Measurements from ENCODE around the gene LPAR1. TPM values are rescaled to one million over a fixed set of nuclear protein-coding genes. Genes with fewer than 3 reads are reported as not detected.

Gene LPAR1
- total RNA-seq, 1 experiment from 2014 or later, result 4.9 TPM

DNA sequence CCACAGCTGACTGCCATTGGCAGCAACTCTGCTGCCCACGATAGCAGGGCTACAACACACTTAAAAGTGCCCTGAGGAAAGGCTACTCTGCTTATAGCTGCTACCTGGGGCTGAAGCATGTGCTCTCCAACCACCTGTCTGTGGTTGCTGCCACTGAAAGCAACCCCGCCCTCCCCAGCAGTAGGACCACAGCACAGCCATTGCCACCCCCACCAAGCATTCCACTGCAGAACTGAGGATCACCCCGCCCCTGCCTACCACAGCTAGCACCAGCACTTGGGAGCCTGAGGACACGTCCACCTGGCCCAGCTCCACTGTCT is 85.8 kb downstream of the LPAR1 start (continued):
- TF ChIP-seq, protein P1, sequence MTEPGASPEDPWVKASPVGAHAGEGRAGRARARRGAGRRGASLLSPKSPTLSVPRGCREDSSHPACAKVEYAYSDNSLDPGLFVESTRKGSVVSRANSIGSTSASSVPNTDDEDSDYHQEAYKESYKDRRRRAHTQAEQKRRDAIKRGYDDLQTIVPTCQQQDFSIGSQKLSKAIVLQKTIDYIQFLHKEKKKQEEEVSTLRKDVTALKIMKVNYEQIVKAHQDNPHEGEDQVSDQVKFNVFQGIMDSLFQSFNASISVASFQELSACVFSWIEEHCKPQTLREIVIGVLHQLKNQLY (CRISPR knock-in tag; IDR thresholded peaks at IDR 0.05), result no peak
- TF ChIP-seq ZNF423 (CRISPR knock-in tag; IDR thresholded peaks at IDR 0.05) (no peak), ELF4 (CRISPR knock-in tag; IDR thresholded peaks at IDR 0.05; ENCODE audit: low read depth) (no peak), ZBTB21 (CRISPR knock-in tag; IDR thresholded peaks at IDR 0.05; ENCODE audit: borderline replicate concordance) (no peak)
- TF ChIP-seq, protein P2, sequence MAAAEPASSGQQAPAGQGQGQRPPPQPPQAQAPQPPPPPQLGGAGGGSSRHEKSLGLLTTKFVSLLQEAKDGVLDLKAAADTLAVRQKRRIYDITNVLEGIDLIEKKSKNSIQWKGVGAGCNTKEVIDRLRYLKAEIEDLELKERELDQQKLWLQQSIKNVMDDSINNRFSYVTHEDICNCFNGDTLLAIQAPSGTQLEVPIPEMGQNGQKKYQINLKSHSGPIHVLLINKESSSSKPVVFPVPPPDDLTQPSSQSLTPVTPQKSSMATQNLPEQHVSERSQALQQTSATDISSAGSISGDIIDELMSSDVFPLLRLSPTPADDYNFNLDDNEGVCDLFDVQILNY (CRISPR knock-in tag; IDR thresholded peaks at IDR 0.05), result no peak

DNA sequence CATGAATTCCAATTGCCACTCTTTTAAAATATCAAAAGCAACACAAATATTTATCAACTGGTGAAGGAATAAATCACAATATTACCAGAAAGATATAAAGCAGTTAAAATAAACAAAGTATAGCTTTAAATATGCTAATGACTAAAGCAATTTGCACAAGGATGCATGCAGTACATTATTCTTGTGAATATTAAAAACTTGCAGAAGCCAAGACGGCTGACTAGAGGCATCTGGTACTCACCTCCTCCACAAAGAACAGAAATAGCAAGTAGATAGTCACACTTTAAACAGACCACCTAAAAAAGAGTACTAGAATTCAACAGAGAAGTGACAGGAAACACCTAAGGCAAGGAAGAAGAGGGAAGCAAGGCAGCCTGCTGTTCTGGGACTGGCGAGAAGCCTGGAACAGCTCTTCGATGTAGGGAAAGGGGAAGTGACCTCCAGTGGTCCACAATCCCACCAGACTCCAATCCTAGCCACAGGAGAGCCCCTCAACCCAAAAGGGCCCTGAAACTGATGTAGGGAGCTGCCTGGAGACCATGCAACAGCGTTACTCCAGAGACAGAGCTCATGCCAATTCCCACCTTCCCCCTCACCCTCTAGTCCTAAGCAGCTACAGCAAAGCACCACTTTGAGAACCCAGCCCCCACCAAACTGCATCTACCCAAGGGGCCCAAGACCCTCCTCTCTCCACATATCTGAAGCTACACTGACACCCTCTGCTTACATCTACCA is 86.3 kb downstream of the LPAR1 start:
- ChIA-PET CTCF (no interaction called here), POLR2A (no interaction called here)
- Mint-ChIP-seq H3K4me3 (no peak overlapping the region), H3K9me3 (0 out of 2 replicates have a peak, but pooled peaks cover 3% of the 10 kb centered on the region), H3K27ac (no peak overlapping the region), H3K27me3 (ENCODE audit: low read depth) (no peaks in the 10 kb centered on the region), H3K36me3 (no peaks in the 10 kb centered on the region; the same call in 1 of the 2 replicates), H3K4me1 (peaks cover 33% of the 10 kb centered on the region)
- DNase-seq (ENCODE audit: low spot score), result no peak
- TF ChIP-seq NR2C2 (CRISPR knock-in tag; IDR thresholded peaks at IDR 0.05), result no peak
- TF ChIP-seq ATF1 (CRISPR knock-in tag; IDR thresholded peaks at IDR 0.05), result no peak
- TF ChIP-seq, protein P3, sequence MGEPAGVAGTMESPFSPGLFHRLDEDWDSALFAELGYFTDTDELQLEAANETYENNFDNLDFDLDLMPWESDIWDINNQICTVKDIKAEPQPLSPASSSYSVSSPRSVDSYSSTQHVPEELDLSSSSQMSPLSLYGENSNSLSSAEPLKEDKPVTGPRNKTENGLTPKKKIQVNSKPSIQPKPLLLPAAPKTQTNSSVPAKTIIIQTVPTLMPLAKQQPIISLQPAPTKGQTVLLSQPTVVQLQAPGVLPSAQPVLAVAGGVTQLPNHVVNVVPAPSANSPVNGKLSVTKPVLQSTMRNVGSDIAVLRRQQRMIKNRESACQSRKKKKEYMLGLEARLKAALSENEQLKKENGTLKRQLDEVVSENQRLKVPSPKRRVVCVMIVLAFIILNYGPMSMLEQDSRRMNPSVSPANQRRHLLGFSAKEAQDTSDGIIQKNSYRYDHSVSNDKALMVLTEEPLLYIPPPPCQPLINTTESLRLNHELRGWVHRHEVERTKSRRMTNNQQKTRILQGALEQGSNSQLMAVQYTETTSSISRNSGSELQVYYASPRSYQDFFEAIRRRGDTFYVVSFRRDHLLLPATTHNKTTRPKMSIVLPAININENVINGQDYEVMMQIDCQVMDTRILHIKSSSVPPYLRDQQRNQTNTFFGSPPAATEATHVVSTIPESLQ (CRISPR knock-in tag; IDR thresholded peaks at IDR 0.05), result no peak
- TF ChIP-seq, protein P4, sequence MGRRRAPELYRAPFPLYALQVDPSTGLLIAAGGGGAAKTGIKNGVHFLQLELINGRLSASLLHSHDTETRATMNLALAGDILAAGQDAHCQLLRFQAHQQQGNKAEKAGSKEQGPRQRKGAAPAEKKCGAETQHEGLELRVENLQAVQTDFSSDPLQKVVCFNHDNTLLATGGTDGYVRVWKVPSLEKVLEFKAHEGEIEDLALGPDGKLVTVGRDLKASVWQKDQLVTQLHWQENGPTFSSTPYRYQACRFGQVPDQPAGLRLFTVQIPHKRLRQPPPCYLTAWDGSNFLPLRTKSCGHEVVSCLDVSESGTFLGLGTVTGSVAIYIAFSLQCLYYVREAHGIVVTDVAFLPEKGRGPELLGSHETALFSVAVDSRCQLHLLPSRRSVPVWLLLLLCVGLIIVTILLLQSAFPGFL (CRISPR knock-in tag; IDR thresholded peaks at IDR 0.05; ENCODE audit: borderline replicate concordance), result no peak
- TF ChIP-seq MYBL2 (CRISPR knock-in tag; IDR thresholded peaks at IDR 0.05), result no peak
- TF ChIP-seq NFE2L1 (CRISPR knock-in tag; IDR thresholded peaks at IDR 0.05), result no peak
- ATAC-seq, result peak; percentile 22; the same call in 1 of the 2 replicates

DNA sequence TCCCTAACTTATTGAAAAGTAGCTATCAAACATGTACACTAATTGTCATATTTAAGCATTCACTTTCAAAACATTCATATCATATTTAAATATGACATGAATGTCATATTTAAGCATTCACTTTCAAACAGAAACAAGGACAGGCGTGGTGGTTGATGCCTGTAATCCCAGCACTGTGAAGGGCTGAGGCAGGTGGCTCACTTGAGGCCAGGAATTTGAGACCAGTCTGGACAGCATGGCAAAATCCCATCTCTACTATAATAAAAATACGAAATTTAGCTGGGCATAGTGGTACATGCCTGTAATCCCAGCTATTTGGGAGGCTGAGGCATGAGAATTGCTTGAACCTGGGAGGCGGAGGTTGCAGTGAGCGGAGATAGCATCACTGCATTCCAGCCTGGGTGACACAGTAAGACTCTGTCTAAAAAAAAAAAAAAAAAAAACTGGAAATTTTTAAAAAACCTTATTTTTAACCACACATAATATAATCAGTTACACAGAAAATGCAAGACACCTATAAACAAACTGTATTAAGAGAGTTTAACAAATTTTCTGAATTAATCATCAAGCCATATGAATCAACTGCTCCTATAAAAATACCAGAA is 88.1 kb downstream of the LPAR1 start:
- POLR2A ChIA-PET, result no interaction called here
- peaks cover 41% of the 10 kb centered on the region for H3K4me1 Mint-ChIP-seq
- DNase-seq (ENCODE audit: low spot score) (no peak), ATAC-seq (no peak)
- H3K27ac Mint-ChIP-seq, result no peak overlapping the region
- H3K27me3 Mint-ChIP-seq (ENCODE audit: low read depth), result no peaks in the 10 kb centered on the region
- H3K4me3 Mint-ChIP-seq, result no peak overlapping the region
- no peaks in the 10 kb centered on the region for H3K9me3 Mint-ChIP-seq
- CTCF ChIA-PET, result no interaction called here
- H3K36me3 Mint-ChIP-seq, result no peaks in the 10 kb centered on the region; the same call in 1 of the 2 replicates
- no peak for TF ChIP-seq ZNF138 (CRISPR knock-in tag; conservative IDR thresholded peaks at IDR 0.05)
- TF ChIP-seq, protein P5, sequence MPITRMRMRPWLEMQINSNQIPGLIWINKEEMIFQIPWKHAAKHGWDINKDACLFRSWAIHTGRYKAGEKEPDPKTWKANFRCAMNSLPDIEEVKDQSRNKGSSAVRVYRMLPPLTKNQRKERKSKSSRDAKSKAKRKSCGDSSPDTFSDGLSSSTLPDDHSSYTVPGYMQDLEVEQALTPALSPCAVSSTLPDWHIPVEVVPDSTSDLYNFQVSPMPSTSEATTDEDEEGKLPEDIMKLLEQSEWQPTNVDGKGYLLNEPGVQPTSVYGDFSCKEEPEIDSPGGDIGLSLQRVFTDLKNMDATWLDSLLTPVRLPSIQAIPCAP (CRISPR knock-in tag; IDR thresholded peaks at IDR 0.05), result no peak
- TF ChIP-seq, protein P3 (CRISPR knock-in tag; IDR thresholded peaks at IDR 0.05), result no peak
- TF ChIP-seq EMX1 (CRISPR knock-in tag; IDR thresholded peaks at IDR 0.05), result no peak
- TF ChIP-seq, protein P6, sequence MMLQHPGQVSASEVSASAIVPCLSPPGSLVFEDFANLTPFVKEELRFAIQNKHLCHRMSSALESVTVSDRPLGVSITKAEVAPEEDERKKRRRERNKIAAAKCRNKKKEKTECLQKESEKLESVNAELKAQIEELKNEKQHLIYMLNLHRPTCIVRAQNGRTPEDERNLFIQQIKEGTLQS (CRISPR knock-in tag; conservative IDR thresholded peaks at IDR 0.05), result no peak
- TF ChIP-seq, protein P7, sequence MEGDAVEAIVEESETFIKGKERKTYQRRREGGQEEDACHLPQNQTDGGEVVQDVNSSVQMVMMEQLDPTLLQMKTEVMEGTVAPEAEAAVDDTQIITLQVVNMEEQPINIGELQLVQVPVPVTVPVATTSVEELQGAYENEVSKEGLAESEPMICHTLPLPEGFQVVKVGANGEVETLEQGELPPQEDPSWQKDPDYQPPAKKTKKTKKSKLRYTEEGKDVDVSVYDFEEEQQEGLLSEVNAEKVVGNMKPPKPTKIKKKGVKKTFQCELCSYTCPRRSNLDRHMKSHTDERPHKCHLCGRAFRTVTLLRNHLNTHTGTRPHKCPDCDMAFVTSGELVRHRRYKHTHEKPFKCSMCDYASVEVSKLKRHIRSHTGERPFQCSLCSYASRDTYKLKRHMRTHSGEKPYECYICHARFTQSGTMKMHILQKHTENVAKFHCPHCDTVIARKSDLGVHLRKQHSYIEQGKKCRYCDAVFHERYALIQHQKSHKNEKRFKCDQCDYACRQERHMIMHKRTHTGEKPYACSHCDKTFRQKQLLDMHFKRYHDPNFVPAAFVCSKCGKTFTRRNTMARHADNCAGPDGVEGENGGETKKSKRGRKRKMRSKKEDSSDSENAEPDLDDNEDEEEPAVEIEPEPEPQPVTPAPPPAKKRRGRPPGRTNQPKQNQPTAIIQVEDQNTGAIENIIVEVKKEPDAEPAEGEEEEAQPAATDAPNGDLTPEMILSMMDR (IDR thresholded peaks at IDR 0.05), result no peak
- no peak for TF ChIP-seq HMGA2 (CRISPR knock-in tag; IDR thresholded peaks at IDR 0.05)
- no peak for TF ChIP-seq ZBTB21 (CRISPR knock-in tag; IDR thresholded peaks at IDR 0.05; ENCODE audit: borderline replicate concordance)
- no peak for TF ChIP-seq NFE2L1 (CRISPR knock-in tag; IDR thresholded peaks at IDR 0.05)
- TF ChIP-seq, protein P8, sequence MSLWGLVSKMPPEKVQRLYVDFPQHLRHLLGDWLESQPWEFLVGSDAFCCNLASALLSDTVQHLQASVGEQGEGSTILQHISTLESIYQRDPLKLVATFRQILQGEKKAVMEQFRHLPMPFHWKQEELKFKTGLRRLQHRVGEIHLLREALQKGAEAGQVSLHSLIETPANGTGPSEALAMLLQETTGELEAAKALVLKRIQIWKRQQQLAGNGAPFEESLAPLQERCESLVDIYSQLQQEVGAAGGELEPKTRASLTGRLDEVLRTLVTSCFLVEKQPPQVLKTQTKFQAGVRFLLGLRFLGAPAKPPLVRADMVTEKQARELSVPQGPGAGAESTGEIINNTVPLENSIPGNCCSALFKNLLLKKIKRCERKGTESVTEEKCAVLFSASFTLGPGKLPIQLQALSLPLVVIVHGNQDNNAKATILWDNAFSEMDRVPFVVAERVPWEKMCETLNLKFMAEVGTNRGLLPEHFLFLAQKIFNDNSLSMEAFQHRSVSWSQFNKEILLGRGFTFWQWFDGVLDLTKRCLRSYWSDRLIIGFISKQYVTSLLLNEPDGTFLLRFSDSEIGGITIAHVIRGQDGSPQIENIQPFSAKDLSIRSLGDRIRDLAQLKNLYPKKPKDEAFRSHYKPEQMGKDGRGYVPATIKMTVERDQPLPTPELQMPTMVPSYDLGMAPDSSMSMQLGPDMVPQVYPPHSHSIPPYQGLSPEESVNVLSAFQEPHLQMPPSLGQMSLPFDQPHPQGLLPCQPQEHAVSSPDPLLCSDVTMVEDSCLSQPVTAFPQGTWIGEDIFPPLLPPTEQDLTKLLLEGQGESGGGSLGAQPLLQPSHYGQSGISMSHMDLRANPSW (CRISPR knock-in tag; conservative IDR thresholded peaks at IDR 0.05; ENCODE audit: low read depth), result no peak
